Skeletal muscle cell (primary cell): ENCODE measurements around the gene CLTCL1.
"Not testable (repeated sequence)": the region's sequence is repeated elsewhere in the genome, so short reads cannot be mapped to it uniquely, and the experiment has no call there.

ENCODE experiments used
- DNase-seq: peaks from one replicate; pipeline ENCODE4 v3.0.0-alpha.2; 2010; ENCODE audit warnings: low read depth
- H3K4me3 ChIP-seq: 2 replicates; pipeline ENCODE4 v1.5.1; 2011; ENCODE audit warnings: low read depth, mild to moderate bottlenecking, control low read depth, low read length, moderate library complexity

CLTCL1 gene

DNA sequence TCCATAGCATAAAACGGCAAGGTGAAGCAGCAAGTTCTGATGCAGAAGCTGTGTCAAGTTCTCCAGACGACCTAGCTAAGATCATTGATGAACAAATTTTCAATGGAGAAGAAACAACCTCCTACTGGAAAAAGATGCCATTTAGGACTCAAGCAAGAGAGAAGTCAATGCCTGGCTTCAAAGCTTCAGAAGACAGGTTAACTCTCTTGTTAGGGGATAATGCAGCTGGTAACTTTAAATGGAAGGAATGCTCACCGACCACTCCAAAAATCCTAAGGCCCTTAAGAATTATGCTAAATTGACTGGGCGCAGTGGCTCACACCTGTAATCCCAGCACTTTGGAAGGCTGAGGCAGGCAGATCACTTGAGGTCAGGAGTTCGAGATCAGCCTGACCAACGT is 31.3 kb downstream of the CLTCL1 start:
- no peak for DNase-seq
- H3K4me3 ChIP-seq = no peak overlapping the region

DNA sequence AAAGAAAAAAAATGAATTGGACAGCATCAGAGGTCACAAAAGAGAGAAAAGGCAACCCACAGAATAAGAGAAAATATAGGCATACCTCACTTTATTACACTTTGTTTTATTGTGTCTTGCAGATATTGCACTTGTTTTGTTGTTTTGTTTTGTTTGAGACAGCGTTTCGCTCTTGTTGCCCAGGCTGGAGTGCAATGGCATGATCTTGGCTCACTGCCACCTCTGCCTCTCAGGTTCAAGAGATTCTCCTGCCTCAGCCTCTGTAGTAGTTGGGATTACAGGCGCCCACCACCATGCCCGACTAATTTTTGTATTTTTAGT is 32.6 kb downstream of the CLTCL1 start:
- DNase-seq, H3K4me3 ChIP-seq: not testable (repeated sequence)

DNA sequence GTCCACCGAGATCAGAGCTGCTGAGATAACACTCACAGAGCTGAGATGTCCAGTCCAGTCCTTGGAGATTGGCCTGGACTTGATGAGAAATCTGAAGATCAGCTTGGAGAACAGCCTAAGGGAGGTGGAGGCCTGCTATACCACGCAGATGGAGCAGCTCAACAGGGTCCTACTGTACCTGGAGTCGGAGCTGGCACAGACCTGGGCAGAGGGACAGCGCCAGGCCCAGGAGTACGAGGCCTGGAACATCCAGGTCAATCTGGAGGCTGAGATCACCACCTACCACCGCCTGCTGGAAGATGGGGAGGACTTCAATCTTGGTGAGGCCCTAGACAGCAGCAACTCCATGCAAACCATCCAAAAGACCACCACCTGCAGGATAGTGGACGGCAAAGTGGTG is 33.1 kb downstream of the CLTCL1 start:
- DNase-seq = no peak
- no peak overlapping the region for H3K4me3 ChIP-seq

DNA sequence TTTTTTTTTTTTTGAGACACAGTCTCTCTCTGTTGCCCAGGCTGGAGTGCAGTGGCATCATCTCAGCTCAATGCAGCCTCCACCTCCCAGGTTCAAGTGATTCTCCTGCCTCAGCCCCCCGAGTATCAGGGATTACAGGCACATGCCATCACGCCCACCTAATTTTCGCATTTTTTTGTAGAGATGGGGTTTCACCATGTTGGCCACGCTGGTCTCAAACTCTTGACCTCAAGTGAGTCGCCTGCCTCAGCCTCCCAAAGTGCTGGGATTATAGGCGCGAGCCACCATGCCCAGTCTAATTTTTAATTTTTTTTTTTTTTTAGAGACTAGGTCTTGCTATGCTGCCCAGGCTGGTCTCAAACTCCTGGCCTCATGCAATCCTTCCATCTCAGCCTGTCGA is 35.2 kb downstream of the CLTCL1 start:
- H3K4me3 ChIP-seq, DNase-seq: not testable (repeated sequence)

DNA sequence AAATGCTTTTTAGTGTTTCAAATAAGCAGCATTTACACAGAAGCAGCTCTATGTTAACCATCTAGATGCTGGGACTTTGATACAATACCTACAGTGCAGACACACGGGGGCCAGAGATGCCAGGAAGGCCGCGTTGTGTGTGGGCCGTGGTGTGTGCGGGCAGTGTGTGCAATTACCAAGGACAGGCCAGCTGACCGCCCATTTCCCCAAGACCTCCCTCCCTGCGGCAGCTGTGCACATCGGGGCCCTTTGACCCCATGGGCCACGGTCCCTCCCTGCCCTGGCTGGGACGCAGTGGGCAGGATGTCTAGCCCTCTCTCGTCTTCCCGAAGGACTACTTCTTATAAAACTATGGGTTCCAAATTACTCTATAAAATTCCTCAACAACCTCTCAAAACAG is 38.4 kb downstream of the CLTCL1 start:
- no peak overlapping the region for H3K4me3 ChIP-seq
- no peak for DNase-seq

DNA sequence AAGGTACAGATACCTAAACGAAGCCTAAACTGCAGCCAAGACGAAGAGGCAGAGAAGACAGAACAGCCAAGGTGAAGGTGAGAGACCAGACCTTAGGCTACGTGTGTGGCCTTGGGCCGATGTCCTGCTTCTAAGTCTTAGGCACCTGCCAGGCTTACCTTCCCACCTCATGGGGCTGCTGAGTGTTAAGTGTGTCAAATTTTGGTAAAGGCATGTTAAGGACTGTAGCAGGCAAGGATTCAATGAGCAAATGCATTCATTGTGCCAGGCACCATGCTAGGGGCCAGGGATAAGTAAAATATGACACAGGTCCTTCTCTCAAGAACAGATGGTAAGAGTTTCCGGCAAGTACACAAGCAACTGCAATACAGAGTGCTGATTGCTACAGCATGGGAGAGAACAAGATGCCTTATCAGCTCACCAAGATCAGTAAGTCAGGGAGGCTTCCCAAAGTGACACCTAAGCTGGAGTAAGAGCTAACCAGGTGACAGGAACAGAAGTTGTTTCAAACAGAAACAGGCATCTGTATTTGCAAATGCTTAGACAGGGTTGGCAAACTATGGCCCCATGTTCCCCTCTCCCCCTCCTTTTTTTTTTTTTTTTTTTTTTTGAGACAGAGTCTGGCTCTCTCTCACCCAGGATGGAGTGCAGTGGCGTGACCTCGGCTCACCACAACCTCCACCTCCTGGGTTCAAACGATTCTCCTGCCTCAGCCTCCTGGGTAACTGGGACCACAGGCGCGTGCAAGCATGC is 46.7 kb downstream of the CLTCL1 start:
- DNase-seq = no peak
- H3K4me3 ChIP-seq = no peak overlapping the region

DNA sequence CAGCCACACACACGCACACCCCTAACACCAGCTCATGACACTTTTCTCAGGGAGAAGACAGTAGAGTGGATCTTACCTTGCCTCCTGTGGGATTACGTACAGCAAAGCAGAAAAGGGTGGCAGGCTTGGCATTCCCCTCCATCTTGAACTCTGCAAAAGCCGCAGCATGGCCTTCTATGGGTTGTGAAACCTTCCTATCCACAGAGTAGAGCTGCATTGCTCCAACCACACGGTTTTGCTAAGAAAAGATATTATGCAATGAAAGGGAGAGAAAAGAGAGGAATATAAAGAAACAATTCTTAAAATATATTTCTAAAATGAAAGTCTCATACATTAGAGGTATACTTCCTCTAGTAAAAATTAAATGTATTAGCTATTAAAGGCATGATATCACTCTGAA is 48.8 kb downstream of the CLTCL1 start:
- no peak for DNase-seq
- H3K4me3 ChIP-seq = no peak overlapping the region

DNA sequence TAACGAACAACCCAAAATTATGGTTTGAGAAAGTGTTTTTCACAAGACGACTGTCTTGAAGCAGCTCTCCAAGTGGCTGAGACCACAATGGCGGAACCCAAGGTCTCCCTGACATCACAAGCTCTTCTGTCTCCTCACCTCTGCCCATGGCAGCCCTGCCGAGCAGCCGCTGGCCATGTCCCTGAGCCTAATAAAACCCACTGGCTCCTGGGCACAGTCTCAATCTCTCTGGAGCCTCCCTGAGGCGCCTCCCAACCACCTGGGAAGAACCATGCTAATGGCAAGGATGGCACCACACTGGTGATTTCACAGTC is 50.0 kb downstream of the CLTCL1 start:
- DNase-seq = no peak
- no peak overlapping the region for H3K4me3 ChIP-seq

DNA sequence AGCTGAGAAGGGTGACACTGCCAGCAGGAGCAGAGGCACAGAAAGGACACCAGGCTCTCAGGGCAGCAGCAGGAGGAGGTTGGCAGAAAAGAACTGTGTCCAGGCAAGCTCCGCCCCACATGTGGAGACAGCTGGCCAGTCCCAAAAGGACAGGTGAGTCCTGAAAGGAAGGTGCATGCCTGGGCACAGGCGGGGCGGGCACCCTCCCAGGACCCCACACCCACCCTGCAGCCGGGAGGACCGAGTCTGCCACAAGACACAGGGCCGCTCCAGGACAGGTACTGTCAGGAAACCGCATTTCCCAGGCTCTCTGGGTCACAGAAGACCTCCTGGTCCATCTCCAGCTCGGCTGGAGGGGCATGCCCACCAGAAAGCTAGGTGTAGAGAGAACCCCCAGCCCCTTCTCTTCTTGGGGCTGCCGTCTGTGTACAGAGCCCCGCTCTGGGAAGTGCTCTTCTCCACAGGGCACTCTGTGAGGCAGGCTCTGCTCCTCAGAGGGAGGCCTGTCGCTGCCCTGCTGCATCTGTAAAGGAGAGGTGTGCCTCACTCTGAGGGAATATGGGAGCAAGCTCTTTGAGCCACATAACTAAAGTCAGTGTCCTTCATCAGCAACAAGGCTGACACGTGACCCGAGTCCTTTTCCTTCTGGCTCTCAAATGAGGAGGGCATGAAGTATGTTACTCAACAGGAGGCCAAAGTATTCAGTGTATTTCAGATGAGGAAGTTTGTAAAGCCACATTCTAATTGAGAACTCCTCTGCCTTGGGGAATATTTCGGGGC is 50.5 kb downstream of the CLTCL1 start:
- no peak overlapping the region for H3K4me3 ChIP-seq
- DNase-seq = no peak

DNA sequence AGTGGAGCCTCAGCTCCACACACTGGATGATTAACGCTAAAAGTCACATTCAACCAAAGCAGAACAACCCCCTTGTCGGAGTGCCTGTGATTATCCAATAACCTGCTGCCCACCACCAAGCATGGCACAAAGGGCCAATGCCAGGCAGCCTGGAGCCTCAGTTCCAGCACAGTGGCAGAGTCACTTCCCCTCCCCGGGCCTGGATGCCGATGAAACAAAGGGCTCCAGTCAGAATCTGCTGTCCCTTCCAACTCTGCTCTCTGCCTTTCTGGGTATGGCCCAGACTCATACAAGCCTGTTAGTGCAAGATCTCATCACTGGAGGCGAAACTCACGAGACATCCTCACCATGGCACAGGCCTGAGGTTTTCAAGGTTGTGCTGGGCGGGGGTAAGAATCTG is 52.1 kb downstream of the CLTCL1 start:
- no peak for DNase-seq
- H3K4me3 ChIP-seq = no peak overlapping the region

DNA sequence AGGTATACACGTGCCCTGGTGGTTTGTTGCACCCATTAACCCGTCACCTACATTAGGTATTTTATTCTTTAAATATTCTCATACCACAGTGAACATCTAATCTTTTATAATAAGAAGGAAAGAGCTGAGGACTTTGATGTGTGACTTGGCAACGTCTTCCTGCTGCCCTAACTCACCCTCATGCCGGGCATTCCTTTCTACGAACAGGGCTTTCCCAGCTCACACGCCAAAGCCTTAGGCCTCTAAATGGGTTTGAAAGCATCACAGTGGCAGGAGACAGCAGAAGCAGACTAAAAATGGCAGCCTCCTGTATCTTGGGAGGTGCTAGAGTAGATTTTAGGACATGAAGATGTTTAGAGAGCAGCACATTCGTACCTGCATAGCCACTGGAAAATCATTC is 52.6 kb downstream of the CLTCL1 start:
- H3K4me3 ChIP-seq = no peak overlapping the region
- DNase-seq = no peak

DNA sequence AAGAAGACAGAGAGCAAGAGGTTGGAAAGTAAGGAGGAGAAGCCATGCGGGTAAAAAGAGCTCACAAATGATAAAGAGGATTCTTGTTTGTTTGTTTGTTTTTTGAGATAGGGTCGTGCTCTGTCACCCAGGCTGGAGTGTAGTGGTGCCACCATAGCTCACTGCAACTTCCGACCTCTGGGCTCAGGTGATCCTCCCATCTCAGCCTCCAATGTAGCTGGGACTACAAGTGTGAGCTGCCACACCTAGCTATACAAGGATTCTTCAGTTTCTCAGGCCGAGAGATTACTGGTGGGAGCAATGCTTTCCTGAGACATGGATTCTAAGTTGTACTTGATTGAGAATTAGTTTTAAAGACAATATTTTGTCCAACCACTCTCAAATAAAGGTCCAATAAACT is 55.6 kb downstream of the CLTCL1 start:
- no peak for DNase-seq
- no peak overlapping the region for H3K4me3 ChIP-seq

DNA sequence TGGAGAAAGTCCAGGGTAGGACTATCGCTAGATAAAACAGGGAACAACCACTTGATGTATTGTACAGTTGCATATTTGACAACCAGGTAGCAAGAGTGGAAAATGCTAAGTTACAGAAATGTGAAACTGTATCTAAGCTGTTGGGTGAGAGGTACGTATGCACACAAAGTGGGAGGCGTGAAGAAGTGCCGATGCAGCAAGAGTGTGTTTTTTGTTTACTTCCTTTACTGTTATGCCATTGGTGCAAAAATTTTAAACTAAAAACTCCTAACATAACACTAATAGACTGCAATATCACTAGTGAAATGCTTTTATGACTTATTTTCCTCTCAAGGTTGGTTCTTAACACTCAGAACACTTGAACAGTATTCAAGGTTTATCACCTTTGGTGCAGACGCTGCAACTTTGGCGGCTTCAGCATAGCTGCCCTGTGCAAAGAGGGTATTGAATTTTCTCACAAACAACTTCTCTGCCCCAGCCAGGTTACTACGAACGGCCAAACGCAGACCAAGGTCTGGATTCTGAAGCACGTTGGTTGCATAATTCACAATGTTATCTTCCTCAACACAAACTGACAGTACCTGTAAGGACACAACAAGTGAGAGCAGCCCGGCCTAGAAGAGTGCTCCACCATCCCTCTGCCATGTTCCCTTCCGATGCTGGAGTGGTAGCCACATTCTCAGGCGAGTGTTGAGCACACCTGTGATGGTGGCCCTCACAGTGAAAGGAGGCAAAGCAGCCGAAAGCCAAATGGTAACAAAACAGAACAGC is 57.2 kb downstream of the CLTCL1 start:
- no peak for DNase-seq
- no peak overlapping the region for H3K4me3 ChIP-seq

DNA sequence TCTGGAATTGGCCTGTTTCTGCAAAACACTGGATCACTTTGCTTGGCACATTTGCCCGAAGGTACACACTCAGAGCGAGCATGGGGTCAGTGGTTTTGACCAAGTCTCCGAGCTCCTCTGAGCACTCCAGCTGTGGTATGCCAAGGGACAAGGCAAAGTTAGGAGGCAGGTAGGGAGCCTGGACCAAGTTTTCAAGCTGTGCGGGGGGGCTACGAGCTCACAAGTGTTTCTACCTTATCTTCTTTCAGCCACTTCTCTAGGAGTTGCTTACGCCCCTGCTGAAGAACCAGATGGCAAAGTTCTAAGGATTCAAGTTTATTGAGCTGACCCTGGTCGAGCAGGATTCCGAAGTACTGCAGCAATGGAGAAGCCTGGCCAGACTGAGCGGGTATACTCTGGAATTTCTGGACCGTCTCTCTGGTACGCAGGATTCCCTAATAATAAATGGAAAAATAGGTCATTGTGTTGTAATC is 58.3 kb downstream of the CLTCL1 start:
- no peak for DNase-seq
- no peak overlapping the region for H3K4me3 ChIP-seq

DNA sequence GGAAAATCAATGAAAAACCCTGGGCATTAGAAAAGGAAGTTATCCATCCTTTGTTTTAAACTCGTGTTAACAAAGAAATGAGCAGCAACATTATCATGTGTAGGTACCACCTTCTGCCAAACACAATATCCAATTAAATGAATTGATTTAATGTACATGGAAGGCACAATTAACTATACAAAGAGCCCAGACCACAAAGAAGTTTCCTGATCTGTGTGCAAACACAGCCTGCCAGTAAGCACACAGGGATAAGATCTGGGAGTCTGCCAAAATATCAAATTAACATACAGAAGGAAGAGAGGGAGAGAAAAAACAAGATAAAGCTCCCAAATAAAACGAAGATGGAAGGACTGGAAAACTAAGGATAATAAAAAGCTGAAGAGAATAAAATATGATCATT is 58.9 kb downstream of the CLTCL1 start:
- DNase-seq = no peak
- no peak overlapping the region for H3K4me3 ChIP-seq

DNA sequence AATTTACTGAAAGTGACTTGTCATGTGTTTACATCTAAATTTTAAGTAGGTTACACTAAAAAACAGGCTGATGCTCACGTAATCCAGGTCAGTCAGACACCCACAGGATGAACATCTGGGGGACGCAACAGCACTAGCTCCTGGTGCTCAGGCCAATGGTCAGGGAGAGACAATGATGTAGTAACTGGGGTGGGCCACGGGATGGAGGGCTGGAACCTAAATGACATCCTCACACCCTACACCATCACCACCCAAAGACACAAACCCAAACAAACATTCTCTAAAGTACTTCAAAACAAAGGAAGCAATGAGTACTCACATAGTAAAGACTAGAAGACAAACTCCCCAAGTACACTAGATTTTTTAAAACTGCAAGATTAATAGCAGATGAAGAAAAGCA is 59.5 kb downstream of the CLTCL1 start:
- no peak for DNase-seq
- no peak overlapping the region for H3K4me3 ChIP-seq

DNA sequence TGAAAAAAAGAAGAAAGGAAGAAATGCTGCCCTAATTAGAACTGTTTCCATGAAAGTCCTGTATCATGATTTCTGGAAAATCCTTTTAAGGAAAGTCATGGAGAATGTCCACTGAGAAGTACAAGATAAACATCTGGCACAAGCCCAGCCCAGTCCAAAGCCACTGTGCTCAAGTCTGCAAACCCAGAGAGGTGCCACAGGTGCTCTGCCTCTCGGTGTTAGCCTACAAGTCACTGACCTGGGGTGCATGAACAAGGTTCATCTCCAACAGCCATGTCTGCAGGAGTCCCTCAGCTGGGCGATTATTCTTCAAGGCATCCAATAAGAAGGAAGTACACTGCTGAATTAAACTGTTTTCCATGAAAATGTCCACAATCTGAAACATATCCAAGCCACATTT is 61.9 kb downstream of the CLTCL1 start:
- no peak for DNase-seq
- no peak overlapping the region for H3K4me3 ChIP-seq

DNA sequence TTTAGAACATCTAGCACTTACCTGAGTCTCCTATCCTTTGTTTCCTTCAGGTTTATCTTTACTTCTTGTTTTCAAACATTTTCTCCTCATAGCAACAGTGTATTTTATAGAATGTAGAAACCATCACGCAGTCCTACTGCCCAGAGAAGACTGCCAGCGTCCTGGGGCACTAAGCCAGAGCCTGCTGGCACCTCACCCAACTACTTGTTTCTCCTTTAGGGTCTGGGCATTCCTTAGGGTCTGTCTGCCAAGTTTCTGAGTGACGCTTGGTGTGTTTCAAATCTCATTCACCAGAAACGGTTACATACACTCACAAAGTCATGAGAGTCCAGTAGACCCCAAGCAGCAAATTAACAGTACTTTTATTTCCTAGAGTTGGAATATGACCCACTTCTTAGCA is 63.3 kb downstream of the CLTCL1 start:
- no peak for DNase-seq
- no peak overlapping the region for H3K4me3 ChIP-seq

DNA sequence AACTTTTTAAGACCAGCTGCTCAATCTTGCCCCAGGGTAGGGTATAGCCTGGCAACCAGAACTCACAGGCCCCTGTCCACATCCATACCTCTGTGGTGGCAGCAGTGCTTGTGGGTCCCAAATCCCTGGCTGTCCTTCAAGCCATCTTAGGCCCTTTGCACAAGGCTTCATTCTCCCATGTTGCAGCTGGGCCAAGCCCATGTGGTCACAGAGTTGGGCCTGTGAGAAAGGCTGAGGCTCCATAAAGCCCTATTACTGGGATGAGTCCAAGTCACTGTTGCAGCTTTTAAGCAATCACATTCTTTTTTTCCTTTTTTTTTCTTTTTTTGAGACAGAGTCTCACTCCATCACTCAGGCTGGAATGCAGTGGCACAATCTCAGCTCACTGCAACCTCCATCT is 65.1 kb downstream of the CLTCL1 start:
- H3K4me3 ChIP-seq = no peak overlapping the region
- DNase-seq = no peak

DNA sequence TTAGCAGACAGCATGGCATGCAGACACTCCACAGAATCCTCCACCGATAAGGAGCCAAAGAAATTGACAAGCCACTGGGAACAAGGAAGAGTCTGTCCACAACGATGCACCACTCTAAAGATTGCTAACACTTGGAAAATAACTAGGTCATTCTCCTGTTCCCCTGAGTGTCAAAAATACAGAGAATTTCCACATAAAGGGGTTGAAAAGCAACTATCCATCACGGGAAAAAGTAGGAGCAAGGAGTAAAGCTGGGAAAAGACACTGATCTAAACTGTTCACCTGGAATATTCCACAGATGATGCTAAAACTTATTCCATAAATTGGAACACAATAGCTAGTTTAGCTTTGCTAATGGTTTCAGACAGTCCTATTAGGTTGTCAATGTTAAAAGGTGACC is 66.0 kb downstream of the CLTCL1 start:
- no peak for DNase-seq
- no peak overlapping the region for H3K4me3 ChIP-seq

DNA sequence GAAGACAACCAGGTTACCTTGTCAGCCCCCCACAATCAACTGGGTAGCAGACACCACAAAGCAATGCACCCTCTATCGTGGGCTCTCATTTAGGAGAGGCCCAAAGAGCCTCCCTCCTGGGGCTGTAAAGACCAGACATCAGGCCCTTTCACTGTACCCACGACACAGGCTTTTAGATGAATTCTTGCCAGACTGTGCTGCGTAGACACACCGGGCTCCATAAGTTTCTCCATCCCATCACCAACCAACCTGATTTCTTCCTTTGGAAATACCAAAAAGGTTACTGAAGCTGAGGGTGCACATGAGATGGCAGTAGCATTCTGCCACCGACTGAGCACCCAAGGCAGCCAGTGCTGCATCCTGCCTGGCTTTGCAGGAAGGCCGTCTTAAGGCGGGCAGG is 66.5 kb downstream of the CLTCL1 start:
- no peak for DNase-seq
- no peak overlapping the region for H3K4me3 ChIP-seq
